ENCODE data around the gene TMEM87B.

TMEM87B gene

GRCh38 chr2:112140205-112140802 is 85.2 kb downstream of the TMEM87B start:
- Histone ChIP-seq H3K9me3 (no peaks in the 10 kb centered on the region), H3K4me3 (peak overlapping the region; percentile 32 to 53), H3K4me1 (peaks cover 0 to 25% (median 7%) of the 10 kb centered on the region in 4 donors), H3K27me3 (no peaks in the 10 kb centered on the region), H3K36me3 (no peaks in the 10 kb centered on the region), H3K27ac (peak overlapping the region; percentile 28 to 77)
- no peak for TF ChIP-seq CTCF (IDR thresholded peaks at IDR 0.05)
- no peak for DNase-seq
- intact Hi-C loops (cut with DNase I; ENCODE audit: low total_unique reads), result no loop called here

- no peaks in the 10 kb centered on the region for H3K27me3 ChIP-seq
- no peak for DNase-seq
- TF ChIP-seq CTCF (IDR thresholded peaks at IDR 0.05), result no peak
- H3K27ac ChIP-seq, result peak overlapping the region in 1 of 2 donors; percentile 77
- no peak overlapping the region for H3K4me3 ChIP-seq
- H3K4me1 ChIP-seq, result peaks cover 0 to 25% (median 7%) of the 10 kb centered on the region in 4 donors
- intact Hi-C loops (cut with DNase I; ENCODE audit: low total_unique reads), result no loop called here
- no peaks in the 10 kb centered on the region for H3K9me3 ChIP-seq
- no peaks in the 10 kb centered on the region for H3K36me3 ChIP-seq
Measured at GRCh38 chr2:112140899-112141625, 86.0 kb downstream of the TMEM87B start.

GRCh38 chr2:112141626-112142007 is 86.5 kb downstream of the TMEM87B start:
- no peak for DNase-seq
- H3K36me3 ChIP-seq, result no peaks in the 10 kb centered on the region
- no peaks in the 10 kb centered on the region for H3K27me3 ChIP-seq
- H3K4me1 ChIP-seq, result peaks cover 0 to 25% (median 7%) of the 10 kb centered on the region in 4 donors
- no peaks in the 10 kb centered on the region for H3K9me3 ChIP-seq
- no peak overlapping the region for H3K27ac ChIP-seq
- no peak for TF ChIP-seq CTCF (IDR thresholded peaks at IDR 0.05)
- intact Hi-C loops (cut with DNase I; ENCODE audit: low total_unique reads), result no loop called here
- H3K4me3 ChIP-seq, result no peak overlapping the region

GRCh38 chr2:112142525-112143078 is 87.5 kb downstream of the TMEM87B start:
- Histone ChIP-seq H3K9me3 (no peaks in the 10 kb centered on the region), H3K4me3 (no peak overlapping the region), H3K27ac (no peak overlapping the region), H3K36me3 (no peaks in the 10 kb centered on the region), H3K27me3 (no peaks in the 10 kb centered on the region), H3K4me1 (peaks cover 0 to 19% (median 8%) of the 10 kb centered on the region in 4 donors)
- intact Hi-C loops (cut with DNase I; ENCODE audit: low total_unique reads), result no loop called here
- DNase-seq, result no peak
- TF ChIP-seq CTCF (IDR thresholded peaks at IDR 0.05), result no peak

GRCh38 chr2:112143150-112143549 is 88.1 kb downstream of the TMEM87B start:
- H3K36me3 ChIP-seq, result no peaks in the 10 kb centered on the region
- H3K27me3 ChIP-seq, result no peaks in the 10 kb centered on the region
- no peak for TF ChIP-seq CTCF (IDR thresholded peaks at IDR 0.05)
- no peak overlapping the region for H3K4me3 ChIP-seq
- intact Hi-C loops (cut with DNase I; ENCODE audit: low total_unique reads), result no loop called here
- peak overlapping the region in 1 of 2 donors; percentile 4 for H3K27ac ChIP-seq
- H3K4me1 ChIP-seq, result peaks cover 0 to 14% (median 8%) of the 10 kb centered on the region in 4 donors
- no peaks in the 10 kb centered on the region for H3K9me3 ChIP-seq
- DNase-seq, result no peak
